Mammary epithelial cell (primary cell): ENCODE data around the gene ITIH5.

ENCODE experiments used
- EZH2 ChIP-seq: IDR thresholded peaks from 2 replicates; pipeline ENCODE4 v1.6.1; 2012; ENCODE audit warnings: low read length, inconsistent platforms, borderline replicate concordance
- TF ChIP-seq, protein P1 (sequence below), 2 donors: IDR thresholded peaks in 1 of 2; conservative IDR thresholded peaks in 1 of 2; 2 replicates each; pipeline ENCODE4 v1.5.1; 2011 to 2012; ENCODE audit warnings: inconsistent platforms in 2 of 2, low read length in 2 of 2, mild to moderate bottlenecking in 2 of 2, control low read depth in 1 of 2, low read depth in 1 of 2; ENCODE audit not compliant: insufficient read depth in 1 of 2; ENCODE audit errors: extremely low read depth in 1 of 2

- TF ChIP-seq, protein P1, sequence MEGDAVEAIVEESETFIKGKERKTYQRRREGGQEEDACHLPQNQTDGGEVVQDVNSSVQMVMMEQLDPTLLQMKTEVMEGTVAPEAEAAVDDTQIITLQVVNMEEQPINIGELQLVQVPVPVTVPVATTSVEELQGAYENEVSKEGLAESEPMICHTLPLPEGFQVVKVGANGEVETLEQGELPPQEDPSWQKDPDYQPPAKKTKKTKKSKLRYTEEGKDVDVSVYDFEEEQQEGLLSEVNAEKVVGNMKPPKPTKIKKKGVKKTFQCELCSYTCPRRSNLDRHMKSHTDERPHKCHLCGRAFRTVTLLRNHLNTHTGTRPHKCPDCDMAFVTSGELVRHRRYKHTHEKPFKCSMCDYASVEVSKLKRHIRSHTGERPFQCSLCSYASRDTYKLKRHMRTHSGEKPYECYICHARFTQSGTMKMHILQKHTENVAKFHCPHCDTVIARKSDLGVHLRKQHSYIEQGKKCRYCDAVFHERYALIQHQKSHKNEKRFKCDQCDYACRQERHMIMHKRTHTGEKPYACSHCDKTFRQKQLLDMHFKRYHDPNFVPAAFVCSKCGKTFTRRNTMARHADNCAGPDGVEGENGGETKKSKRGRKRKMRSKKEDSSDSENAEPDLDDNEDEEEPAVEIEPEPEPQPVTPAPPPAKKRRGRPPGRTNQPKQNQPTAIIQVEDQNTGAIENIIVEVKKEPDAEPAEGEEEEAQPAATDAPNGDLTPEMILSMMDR (conservative IDR thresholded peaks at IDR 0.05 in 1 of 2, IDR thresholded peaks at IDR 0.05 in 1 of 2; ENCODE audit: extremely low read depth in 1 of 2, insufficient read depth in 1 of 2, low read depth in 1 of 2, low read length in 2 of 2): no peak
- no peak for TF ChIP-seq EZH2
Observed at GRCh38 chr10:7520507-7521485, 146.0 kb downstream of the ITIH5 start.
